Measurements from ENCODE around the gene CCDC159.
A peak's percentile ranks its signal among the peaks of the same experiment; 100 is the strongest.
"Not testable (repeated sequence)": the region's sequence is repeated elsewhere in the genome, so short reads cannot be mapped to it uniquely, and the experiment has no call there.

CCDC159 gene

DNA sequence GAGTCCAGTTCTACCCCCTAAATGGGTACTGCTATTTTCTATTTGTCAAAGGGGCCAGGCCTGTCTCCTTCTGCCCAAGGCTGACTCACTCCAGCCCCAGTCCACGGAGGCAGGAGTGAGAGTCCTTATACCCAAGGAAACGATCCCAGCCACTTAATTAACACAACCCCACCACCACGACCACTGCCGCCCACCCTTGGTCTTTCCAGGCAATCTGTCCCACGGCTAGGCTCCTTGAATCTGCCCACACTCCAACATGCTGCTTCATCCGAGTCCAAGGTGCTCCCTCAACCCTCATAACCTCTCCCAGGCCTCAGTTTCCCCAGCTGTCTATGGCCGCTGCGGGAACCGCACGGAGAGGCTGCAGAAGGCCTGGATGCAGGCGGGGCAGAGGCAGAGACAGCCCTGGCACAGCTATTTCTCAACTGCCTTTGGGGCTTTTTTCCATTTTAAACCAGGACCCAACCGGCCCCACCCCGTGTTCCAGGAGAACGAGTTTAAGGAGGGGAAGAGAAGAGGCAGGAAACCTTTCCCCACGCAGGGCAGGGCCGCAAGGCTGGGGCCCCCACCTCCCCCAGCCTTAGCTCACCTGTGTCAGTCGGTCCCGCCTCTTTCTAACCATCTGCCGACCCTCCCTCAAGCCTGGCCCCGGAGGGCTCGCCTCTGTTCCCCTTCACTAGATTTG, 7.6 kb upstream of the CCDC159 start:
- no peak for DNase-seq (ENCODE audit: low spot score)

DNA sequence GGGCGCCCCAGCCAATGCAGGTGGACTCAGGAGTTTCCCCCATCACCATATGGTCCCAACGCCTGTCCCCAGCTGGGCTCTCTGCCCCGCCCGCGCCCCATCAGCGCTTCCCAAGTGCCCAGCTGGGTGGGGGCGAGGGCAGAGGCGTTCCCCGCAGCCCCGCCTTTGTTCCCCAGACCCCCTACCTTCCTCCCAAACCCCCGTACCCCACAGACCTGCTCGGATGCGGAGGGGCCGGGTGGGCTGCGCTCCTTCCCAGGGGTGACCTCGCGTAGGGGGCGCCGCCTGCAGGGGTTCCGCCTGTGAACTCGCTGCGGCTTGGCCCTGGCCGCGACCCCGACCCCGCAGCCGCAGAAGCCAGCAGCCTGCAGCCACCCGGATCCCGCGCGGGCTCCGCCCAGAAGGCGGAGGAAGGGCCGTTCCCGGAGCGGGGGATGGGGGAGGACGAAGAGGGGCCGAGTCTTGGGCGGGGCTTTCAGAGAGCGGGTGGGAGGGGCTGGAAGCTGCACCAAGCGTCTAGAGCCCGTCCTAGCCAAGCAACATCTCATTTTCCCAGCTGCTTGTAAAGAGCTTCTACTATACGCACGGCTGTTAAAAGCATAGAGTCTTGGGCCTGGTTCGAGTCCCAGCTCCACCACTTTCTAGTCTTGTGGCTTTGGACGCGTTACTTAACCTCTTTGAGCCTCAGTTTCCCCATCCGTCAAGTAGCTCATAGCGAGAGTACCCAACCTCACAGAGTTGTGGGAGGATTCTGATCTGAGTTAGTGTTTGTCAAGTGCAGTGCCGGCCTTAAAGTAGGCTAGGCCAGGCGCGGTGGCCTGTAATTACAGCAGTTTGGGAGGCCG, 6.8 kb upstream of the CCDC159 start, which contains the start of gene RAB3D:
Gene RAB3D (minus strand): TSS at position 404 of the 845 bp plus-strand sequence. CDS start 2,258 bp downstream, outside the sequence.
- peak; percentile 89 for DNase-seq (ENCODE audit: low spot score)

DNA sequence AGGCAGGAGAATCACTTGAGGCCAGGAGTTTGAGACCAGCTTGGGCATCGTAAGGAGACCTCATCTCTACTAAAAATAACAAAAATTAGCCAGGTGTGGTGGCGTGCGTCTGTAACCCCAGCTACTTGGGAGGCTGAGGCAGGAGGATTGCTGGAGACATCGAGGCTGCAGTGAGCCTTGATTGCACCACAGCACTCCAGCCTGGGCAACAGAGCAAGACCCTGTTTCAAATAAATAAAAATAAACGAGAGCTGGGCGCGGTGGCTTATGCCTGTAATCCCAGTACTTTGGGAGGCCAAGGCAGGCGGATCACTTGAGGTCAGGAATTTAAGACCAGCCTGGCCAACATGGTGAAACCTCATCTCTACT, 6.2 kb upstream of the CCDC159 start:
- DNase-seq (ENCODE audit: low spot score): not testable (repeated sequence)

DNA sequence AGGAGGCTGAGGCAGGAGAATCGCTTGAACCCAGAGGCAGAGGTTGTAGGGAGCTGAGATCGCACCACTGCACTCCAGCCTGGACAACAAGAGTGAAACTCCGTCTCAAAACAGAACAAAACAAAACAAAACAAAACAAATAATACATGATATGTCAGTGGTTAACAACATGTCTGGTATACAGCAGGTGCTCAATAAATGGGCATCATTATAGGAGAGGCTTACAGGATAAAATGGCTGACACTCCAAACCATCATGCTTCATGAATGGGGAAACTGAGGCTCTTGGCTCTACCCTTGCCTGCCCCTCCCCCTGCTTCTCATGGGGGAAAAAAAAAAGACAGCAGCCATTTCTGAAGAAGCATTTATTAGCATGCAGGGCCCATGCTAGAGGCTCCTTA, 3.9 kb upstream of the CCDC159 start:
- DNase-seq (ENCODE audit: low spot score): no peak

DNA sequence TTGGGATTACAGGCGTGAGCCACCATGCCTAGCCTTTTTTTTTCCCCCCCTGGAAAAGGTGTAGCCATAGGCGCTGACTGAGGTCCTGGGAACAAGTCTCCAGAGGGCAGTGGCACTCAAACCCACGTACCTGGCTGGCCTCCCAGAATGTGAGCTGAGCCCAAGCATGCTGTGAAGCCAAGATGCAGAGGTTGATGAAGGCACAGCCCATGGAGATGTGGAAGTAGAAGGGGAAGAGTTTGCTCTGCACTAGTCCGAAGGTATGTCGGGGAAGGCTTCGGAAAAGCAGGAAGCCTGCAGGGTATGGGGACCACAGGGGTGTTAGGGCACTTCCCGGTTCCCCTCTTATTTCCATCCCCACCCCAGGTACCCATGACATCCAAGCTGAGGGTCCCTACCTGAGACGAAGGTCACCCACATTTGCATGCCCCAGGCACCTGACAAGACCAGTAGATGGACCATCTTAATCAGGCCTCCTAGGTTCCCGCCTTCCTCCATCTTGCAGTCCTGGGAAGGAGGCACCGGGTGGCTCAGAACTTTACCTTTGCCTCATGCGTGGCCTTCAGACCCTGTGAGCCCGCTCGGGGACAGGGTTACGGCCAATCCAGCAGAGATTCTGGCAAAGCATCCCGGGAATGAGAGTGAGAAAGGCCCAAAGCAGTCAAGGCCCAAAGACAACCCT, 1.1 kb upstream of the CCDC159 start:
- no peak for DNase-seq (ENCODE audit: low spot score)

DNA sequence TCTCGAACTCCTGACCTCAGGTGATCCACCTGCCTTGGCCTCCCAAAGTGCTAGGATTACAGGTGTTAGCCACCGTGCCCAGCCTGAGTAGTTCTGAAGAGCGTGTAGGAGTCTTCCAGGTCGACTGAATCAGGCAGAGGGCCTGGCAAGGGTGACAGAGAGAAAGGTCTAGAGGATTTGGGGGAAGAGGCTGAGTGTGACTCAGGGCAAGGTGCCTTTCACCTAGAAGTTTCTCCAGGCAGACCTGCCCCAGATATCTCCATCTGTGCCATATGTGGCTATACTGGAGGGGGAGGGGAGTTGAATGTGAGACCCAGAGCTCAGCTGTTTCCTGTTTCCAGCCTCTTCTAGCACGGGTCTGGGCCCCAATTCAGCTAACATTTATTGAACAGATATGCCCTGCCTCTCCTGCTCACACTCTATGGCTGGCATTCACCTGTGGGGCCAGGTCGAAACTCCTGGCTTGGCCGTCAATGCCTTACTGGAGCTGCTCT, 1.3 kb downstream of the CCDC159 start:
- DNase-seq (ENCODE audit: low spot score): no peak

DNA sequence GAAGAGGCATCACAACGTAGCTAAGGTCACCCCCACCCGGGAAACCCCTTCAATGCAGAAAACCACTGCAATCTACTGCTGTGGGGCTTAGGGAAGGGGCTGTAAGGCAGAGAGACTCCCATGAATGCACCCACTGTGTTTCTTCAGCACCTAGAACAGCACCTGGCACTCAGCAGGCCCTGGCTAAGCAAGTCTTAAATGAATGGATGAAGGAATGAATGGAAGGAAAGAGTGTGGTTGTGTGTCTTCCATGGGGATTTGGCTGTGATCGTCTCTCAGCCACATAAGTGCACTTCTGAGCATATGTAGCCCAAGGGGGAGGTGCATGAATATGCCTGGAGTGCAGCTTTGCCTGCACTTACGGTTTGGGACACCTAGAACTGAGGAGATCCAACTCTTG, 2.9 kb downstream of the CCDC159 start:
- DNase-seq (ENCODE audit: low spot score): no peak

DNA sequence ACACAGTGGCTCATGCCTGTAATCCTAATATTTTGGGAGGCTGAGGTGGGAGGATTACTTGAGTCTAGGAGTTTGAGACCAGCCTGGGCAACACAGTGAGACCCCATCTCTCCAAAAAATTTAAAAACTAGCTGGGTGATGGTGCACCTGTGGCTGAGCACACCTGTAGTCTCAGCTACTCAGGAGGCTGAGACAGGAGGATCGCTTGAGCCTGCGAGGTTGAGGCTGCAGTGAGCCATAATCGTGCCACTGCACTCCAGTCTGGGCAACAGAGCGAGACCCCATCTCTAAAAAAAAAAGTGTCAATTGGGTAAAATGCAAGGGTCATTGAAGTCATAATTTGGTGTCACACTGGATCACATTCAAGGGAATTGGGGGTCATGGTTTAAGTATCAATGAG, 7.8 kb downstream of the CCDC159 start:
- DNase-seq (ENCODE audit: low spot score): not testable (repeated sequence)

DNA sequence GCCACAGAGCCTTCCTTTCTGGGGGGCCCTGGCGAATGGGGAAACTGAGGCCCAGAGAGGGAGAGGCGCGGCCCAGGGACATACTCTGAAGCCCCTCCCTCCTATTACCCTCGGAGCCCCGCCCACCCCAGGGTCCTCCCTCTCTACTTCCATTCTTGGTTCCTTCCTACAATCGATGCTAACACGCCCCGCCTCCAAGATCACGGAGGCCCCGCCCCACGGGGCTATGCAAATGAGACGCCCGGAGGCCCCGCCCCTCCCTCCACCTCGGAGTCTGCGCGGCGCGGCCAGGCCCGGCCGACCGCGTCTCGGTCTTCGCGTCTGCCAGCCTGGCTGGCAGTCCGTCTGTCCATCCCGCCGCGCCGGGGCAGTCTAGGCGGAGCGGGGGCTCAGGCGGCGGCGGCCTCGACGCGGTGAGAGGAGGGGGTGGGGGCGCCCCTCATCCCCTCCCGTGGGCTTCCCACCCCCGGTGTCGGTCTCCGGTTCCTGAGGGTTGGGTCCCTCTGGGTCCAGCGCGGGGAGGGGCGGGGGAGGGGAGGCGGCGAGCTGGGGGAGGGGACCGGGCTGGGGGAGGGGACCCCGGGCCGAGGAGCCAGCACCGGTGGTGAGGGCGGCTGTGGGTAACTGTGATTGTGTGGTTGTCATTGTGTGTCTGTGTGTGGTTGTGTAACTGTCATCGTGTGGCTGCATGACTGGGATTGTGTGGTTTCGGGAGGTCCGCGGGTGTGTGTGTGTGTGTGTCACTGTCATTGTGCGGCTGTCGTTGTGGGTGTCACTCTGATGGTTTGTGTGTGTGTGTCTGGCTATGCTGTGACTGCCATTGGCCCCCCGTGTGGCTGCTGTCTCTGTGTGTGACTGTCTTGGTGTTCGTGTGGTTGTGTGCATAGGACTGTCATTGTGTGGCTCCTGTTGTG, 9.1 kb downstream of the CCDC159 start, which contains the start of gene PLPPR2:
Gene PLPPR2 (plus strand): TSS at position 273 of the 914 bp plus-strand sequence. CDS start 2,242 bp downstream, outside the sequence.
- DNase-seq (ENCODE audit: low spot score): peak; percentile 72

DNA sequence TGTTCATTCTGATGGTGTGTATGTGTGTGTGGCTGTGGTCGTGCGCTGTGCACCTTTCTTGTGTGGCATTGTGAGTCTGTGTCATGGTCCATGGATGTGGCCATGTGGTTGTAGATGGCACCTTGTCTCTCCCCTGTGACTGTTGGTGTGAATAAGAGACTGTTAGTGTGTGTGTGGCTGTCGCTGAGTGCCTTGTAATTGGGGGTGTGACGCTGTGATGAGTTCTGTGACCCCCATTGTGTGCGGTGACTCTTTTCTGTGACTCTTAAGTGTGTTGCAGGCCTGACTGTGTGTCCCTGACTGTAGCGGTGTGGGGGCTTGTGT, 9.7 kb downstream of the CCDC159 start:
- DNase-seq (ENCODE audit: low spot score): no peak

DNA sequence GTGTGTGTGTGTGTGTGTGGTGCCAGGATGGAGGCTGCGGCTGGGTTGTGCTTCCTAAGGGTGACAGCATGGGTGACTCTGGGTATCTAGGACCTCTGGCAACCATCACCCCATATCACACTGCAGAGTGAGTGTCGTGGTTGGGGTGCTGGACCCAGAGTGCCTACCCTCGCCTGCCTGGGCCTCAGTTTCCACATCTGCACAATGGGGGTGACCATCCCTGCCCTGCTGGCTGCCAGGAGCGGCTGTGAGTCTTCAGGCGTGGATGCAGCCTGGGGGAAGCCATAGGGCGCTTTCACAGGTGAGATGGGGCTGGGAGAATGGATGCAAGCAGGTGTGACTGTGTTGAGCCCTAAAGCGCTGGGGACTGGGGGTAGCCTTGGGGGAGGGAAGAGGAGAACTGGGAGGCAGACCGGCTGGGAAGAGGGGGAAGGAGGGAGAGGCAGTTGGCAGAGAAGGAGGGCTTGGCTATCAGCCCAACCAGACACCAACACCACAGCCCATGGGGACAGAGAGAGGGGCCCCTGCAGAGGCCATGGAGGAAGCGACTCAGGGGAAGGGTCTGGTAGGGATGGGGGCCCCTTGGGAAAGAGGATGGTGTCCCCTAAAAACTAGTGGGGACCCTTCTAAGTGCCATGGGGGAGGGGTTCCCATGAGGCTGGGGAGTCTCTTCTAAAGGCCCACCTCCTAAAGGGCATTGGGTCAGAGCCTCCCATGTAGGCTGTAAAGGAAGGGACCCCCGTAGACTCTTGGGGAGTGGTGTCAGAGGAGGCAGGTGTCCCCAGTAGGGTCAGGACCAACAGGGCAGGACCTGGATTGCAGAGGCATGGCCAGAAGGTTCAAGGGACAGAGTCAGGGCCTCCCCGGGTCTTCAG, 10.6 kb downstream of the CCDC159 start:
- no peak for DNase-seq (ENCODE audit: low spot score)

DNA sequence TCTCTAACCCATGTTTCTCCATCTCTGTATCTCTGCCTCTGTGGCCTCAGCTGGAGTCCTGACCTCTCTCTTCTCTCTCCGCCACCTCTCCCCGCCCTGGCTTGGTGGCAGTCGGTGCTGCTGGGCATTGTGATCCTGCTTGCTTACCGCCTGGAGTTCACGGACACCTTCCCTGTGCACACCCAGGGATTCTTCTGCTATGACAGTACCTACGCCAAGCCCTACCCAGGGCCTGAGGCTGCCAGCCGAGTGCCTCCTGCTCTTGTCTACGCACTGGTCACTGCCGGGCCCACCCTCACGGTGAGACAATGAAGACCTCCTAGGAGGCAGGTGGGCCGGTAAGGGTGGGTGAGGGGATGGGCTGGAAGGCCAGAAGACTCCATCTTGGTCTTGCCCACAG, 13.1 kb downstream of the CCDC159 start:
- no peak for DNase-seq (ENCODE audit: low spot score)

DNA sequence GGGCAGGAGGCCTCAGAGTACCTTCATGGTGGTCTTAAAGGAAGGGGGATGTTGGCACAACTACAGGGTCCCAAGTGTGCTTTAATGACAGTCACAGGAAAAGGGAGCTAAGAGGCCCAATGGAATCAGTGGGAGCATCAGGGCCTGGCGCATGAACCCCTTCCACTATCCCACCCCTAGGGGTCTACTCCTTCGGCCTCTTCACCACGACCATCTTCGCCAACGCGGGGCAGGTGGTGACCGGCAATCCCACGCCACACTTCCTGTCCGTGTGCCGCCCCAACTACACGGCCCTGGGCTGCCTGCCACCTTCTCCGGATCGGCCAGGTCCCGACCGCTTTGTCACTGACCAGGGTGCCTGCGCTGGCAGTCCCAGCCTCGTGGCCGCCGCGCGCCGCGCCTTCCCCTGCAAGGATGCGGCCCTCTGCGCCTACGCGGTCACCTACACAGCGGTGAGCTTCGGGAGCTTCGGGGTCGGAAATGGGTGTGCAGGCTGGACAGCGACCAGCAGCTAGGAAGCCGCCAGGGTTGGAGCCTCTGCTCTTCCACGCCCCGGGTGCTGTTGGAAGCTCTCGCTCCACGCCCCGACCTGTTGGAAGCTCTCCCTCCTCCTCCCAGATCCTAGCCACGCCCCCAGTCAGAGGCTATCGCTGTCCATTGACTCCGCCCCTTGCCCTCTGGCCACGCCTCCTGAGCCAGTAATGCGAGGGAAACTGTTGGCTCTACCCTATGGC, 14.9 kb downstream of the CCDC159 start:
- no peak for DNase-seq (ENCODE audit: low spot score)

DNA sequence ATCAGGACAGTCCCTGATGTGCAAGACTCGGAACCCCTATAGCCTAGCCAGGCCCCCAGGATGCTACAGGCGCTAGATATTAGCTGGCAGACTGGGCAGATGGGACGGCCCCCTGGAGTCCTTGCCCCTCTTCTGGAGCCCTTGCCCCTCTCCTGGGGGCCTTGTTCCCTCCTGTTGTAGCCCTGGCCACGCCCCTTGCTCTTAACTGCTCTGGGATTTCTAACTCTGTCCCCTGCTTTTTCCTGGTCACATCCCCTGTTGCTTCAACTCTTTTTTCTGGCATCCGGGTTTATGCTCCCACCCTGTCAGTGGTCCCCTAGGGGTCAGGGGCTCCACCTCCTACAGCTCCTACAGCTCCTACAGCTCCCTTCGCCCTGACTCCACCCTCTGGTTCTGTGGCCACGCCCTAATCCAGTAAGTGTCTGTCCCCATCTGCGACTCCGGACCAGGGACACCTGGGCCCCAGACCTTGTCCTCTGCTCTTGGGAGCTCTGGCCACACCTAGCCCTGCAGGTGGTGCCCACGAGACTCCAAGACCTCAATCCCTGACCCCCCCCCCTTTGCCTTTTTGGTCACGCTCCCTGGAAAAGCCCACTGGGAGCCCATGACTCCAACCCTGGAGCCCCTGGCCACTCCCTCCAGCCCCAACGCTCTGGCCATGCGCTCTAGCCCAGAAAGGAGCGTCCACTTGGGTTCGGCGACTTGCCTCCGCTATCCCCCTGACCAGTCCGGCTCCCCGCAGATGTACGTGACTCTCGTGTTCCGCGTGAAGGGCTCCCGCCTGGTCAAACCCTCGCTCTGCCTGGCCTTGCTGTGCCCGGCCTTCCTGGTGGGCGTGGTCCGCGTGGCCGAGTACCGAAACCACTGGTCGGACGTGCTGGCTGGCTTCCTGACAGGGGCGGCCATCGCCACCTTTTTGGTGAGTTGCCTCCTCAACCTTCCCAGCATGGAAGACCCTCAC, 15.7 kb downstream of the CCDC159 start:
- DNase-seq (ENCODE audit: low spot score): no peak

DNA sequence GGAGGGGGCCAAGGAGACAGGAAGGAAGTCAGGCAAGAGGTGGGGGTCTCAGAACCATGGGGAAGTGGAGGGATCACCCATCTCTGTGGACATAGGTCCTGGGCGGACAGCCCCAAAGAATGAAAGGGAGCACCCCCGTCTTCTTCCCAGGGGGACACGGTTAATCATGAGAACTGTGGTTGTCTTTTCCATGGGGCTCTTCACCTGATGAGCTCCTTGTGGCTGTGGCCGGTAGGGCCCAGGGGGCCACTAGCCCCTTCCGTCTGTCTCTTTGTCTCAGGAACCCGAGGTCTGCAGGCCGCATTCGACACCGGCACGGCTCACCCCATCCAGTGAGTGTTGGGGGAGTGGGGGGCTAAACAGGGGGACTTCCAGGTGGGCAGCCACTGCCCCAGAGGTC, 17.6 kb downstream of the CCDC159 start:
- no peak for DNase-seq (ENCODE audit: low spot score)

DNA sequence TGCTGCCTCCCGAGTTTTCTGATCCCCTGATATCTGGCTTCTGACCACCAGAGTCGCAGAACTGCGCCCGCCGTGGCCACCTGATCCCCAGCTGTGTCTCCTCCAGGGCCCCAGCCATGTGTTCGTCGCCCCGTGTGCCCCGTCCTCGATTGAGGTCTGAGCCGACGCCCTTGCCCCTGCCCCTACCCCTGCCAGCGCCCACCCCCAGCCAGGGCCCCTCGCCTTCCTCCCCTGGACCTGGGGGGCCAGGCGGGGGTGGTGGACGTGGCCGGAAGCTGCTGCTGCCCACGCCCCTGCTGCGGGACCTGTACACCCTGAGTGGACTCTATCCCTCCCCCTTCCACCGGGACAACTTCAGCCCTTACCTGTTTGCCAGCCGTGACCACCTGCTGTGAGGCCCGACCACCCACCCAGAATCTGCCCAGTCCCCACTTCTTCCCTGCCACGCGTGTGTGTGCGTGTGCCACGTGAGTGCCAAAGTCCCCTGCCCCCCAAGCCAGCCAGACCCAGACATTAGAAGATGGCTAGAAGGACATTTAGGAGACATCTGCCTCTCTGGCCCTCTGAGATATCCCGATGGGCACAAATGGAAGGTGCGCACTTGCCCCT, 18.1 kb downstream of the CCDC159 start:
- DNase-seq (ENCODE audit: low spot score): no peak

DNA sequence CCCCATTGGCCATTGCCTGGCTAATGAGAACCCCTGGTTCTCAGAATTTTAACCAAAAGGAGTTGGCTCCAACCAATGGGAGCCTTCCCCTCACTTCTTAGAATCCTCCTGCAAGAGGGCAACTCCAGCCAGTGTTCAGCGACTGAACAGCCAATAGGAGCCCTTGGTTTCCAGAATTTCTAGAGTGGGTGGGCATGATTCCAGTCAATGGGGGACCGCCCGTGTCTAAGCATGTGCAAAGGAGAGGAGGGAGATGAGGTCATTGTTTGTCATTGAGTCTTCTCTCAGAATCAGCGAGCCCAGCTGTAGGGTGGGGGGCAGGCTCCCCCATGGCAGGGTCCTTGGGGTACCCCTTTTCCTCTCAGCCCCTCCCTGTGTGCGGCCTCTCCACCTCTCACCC, 18.6 kb downstream of the CCDC159 start:
- DNase-seq (ENCODE audit: low spot score): no peak

DNA sequence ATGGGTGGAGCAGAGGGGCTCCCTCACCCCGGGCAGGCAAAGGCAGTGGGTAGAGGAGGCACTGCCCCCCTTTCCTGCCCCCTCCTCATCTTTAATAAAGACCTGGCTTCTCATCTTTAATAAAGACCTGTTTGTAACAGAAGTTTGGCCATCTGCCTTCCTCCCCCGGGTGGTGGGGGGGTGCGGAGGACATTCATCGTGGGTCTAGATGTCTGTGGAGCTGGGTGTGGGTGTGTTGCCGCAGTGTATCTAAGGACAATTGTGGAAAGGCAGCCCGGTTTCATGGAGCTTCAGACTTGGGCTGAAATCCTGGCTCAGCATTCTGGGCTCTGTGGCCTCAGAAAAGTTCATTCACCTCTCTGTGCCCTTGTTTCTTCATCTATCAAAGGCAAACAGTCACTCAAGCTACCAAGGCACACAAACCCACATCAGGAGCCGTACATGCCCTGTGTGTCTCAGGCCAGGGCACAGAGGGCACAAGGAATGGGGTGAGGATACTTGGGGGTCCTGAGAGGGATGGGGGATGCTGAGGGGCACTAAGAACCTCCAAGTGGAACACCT, 19.3 kb downstream of the CCDC159 start:
- DNase-seq (ENCODE audit: low spot score): no peak
